Measurements from ENCODE around the gene ARHGEF7.

DNA sequence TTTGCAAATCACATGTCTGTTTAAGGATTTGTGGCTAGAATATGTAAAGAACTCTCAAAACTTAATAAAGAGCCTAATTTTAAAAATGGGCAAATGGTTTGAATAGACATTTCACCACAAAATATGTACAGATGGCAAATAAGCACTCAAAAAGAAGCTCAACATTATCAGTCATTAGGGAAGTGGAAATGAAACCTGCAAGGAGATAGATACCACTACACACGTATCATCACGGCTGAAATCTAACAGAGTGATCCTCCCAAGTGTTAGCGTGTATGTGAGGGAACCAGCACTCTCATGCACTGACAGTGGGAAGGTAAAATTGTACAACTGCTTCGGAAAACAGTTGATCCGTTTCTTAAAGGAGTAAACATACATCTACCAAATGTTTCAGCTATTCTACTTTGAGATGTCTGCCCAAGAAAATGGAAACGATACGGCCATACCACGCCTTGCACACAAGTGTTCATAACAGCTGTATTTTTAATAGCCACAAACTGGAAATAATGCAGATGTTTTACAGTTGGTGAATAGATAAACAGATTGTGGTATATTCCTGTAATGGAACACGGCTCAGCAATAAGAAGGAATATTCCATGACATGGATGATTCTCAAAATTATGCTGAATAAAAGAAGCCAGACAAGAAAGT lies 14.5 kb downstream of the ARHGEF7 start:
- TF ChIP-seq, protein P1, sequence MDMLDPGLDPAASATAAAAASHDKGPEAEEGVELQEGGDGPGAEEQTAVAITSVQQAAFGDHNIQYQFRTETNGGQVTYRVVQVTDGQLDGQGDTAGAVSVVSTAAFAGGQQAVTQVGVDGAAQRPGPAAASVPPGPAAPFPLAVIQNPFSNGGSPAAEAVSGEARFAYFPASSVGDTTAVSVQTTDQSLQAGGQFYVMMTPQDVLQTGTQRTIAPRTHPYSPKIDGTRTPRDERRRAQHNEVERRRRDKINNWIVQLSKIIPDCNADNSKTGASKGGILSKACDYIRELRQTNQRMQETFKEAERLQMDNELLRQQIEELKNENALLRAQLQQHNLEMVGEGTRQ (CRISPR knock-in tag; IDR thresholded peaks at IDR 0.05): no peak
- TF ChIP-seq, protein P2, sequence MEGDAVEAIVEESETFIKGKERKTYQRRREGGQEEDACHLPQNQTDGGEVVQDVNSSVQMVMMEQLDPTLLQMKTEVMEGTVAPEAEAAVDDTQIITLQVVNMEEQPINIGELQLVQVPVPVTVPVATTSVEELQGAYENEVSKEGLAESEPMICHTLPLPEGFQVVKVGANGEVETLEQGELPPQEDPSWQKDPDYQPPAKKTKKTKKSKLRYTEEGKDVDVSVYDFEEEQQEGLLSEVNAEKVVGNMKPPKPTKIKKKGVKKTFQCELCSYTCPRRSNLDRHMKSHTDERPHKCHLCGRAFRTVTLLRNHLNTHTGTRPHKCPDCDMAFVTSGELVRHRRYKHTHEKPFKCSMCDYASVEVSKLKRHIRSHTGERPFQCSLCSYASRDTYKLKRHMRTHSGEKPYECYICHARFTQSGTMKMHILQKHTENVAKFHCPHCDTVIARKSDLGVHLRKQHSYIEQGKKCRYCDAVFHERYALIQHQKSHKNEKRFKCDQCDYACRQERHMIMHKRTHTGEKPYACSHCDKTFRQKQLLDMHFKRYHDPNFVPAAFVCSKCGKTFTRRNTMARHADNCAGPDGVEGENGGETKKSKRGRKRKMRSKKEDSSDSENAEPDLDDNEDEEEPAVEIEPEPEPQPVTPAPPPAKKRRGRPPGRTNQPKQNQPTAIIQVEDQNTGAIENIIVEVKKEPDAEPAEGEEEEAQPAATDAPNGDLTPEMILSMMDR (IDR thresholded peaks at IDR 0.05): no peak
- TF ChIP-seq, protein P3, sequence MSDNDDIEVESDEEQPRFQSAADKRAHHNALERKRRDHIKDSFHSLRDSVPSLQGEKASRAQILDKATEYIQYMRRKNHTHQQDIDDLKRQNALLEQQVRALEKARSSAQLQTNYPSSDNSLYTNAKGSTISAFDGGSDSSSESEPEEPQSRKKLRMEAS (CRISPR knock-in tag; IDR thresholded peaks at IDR 0.05): no peak
- TF ChIP-seq FOXP1 (CRISPR knock-in tag; IDR thresholded peaks at IDR 0.05; ENCODE audit: borderline replicate concordance): no peak
